NCI-H345 (cell line): Measurements from ENCODE around the gene RRN3.
"Not testable (repeated sequence)": the region's sequence is repeated elsewhere in the genome, so short reads cannot be mapped to it uniquely, and the experiment has no call there.

ENCODE experiments used
- DNase-seq: peaks from one replicate; lab custom pipeline; 2025; lab: John Stamatoyannopoulos, UW

Gene RRN3

DNA sequence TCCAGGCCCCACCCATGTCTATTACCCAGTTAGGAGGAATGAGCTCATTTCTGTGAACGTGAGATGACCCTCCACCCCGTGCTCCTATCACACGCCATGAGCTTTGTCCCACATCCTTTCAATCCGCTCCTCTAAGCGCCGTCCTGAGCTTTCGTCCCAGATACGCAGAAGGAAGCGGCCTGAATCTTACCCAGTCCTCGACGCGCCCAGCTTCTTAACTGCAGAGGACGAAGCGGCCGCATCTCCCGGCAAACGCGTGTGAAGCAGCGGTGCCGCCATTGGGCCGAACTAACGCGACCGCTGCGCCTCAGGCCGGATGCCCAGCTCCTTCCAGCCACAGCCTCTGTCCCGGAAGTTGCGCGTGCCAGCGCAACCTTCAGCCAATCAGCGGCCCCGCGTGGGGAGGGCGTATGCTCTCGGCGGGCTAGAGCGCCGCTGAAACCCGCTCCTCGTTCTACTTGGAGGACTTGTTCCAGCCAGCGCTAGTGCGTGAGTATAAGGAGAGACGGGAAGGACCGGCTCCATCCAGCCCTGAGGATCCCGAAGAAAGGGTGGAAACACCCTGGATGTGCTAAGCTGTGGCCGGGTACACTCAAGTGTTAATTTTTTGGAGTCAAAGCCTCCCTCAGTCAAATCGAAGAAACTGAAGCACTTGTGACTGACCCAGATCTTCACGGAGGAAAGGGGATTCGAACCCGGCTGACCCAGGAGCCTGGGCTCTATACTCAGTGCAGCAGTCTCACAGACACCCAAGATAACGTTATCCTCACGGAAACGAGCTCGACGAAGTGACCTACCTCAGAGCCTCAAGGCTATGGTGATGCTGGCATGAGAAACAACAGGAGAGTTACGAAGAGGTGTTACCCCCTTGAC, at the start of gene RRN3:
Gene RRN3, minus strand, starts transcription at position 318 of the 873 bp plus-strand sequence. Its CDS starts 39 bp downstream, at position 279.
- DNase-seq: peak; percentile 93

DNA sequence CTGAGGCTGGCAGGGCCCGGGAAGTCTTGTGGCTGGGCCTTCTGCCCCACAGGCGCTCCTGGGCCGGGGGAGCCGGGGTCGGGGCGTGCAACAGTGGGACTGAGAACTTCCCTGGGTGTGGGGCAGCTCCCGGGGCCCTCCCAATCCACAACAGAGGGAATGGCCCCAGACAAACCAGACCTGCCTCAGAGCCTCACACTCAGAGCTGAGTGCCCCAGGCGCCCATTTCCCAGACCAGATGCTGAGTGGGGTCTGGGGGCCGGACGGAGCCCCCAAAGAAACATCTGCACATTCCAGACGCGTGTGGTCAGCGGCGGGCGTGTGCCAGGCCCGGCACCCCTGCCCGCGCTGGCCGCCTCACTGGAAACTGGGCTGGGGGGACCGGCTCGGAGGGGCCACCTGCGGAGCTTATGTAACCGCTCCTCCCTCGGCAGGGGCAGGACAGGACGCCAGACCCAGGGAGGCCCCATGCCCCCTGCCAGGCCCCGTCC, 49.6 kb upstream of the RRN3 start:
- DNase-seq: not testable (repeated sequence)

DNA sequence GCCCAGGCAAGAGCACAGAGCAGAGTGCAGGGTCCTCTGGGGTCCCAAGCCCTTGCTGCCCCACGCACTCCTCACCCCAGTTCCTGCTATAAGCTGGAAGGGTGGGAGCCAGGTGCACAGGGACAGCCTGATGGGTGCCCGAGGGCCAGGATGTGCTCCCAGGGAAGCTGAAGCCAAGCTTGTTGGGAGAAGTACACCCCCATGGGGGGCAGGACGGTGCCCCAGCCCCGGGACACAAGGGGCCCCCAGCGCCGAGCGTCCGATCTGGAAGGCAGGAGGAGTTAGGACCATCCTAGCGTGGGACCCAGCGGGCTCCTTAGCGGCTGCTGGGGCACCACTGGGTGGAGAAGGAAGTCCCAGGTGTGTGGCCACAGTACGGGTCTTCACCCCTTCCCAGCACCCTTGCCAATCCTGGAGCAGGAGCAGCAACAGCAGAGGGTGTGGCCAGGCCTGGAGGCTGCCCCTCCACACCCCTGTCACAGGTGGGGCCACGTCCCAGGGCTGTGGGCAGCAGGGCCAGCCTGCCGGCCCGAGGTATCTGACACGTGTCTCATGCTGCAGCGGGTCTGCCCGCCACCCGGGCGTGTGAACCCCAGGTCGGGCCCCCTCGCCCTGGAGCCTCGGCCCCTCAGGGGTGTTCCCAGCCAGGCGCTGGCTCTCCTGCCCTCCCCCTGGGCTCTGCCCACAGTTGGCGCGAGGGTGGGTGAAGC, 49.0 kb upstream of the RRN3 start:
- not testable (repeated sequence) for DNase-seq

DNA sequence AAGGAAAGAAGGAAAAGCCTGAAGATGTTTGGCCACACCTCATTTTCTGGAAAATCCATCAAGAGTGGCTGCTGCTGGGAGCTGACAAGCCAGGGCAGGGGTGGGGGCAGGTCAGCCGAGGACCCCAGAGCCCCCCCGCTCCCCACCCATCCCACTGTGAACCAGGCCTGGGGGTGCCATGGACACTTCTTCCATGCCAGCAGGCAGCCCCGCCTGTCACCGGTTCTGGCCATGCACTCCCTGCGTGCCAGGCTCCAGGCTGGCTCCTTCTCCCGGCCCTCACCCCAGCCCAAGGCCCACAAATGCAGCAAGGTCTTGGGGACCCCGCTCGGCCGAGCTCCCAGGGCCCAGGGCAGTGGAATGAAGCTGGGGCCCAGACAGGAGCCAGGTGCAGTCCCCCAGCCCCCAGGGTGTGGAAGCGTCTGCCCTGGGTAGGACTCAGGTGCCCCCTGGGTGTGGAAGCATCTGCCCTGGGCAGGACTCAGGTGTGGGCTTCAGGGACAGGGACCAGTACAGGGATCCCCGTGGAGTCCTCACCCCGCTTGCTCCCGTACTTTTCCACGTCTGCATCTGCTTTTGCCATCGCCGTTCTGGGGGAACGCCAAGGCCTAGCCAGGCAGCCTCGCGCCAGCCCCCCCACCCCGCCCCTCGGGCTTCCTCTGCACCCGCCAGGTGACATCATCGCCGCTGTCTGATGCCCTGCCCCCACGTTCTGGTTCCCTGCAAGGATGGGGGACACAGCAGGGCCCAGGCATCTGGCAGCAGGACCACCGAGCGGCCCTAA, 48.2 kb upstream of the RRN3 start:
- DNase-seq: not testable (repeated sequence)

GRCh38 chr16:15141586-15141985, 47.5 kb upstream of the RRN3 start:
- DNase-seq: no peak

DNA sequence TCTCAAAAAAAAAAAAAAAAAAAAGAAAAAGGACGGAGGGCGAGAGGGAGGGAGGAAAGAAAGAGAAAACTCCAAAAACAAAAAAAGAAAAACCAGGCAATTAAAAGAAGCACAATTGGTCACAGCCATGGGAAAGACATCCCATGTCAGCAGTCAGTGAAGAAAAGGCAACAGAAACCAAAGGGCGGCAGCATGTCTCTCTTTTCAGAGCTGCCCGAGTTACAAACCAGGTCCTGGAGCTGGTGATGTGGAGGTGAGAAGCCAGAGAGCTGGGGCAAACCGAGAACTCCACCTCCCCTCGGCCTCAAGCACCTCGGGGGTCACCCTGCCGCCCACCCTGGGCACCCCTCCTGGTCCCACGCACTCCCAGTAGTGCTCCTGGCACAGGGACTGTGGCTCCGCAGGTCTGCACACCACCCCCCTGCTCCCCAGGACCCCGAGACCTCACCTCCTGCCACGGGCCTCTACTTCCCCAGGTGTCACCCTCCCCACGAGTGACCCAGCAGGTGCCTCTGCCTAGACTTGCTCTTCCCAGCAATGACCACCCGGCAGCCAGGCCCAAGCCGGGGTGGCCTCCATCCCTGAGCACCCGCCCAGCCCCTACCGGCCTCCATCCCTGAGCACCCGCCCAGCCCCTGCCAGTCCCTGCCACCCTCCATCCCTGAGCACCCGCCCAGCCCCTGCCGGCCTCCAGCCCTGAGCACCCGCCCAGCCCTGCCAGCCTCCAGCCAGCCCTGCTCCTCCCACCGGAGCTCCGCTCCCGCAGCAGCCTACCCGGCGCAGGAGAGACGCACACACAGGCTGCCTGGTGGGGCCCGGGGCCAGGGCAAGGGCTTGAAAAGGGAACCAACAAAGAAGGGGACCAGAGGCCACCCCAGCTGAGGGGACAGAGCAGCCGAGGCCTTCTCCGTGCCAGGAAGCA, 46.6 kb upstream of the RRN3 start:
- not testable (repeated sequence) for DNase-seq

GRCh38 chr16:15137514-15137913, 43.4 kb upstream of the RRN3 start:
- not testable (repeated sequence) for DNase-seq

- DNase-seq: not testable (repeated sequence)
Measured at GRCh38 chr16:15135483-15136360, 41.6 kb upstream of the RRN3 start.

- DNase-seq: not testable (repeated sequence)
Measured at GRCh38 chr16:15134752-15135482, 40.8 kb upstream of the RRN3 start.

DNA sequence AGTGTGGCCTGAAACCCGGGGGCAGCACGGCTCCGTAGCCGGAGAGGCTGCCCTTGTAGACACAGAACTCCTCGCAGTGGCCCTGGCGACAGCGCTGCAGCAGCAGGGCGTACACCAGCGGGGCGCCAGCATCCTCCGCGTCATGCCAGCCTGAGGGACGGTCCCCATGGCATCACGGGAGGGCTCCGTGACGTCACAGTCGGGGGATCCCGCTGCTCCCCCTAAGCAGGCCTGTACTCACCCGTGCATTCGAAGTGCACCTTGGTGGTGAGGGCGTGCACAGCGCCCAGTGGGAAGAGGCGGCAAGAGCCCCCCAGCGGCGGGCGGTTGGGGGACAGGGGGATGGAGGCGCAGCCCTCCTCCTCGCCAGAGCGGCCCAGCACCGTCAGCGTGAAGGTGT, 39.5 kb upstream of the RRN3 start:
- not testable (repeated sequence) for DNase-seq

DNA sequence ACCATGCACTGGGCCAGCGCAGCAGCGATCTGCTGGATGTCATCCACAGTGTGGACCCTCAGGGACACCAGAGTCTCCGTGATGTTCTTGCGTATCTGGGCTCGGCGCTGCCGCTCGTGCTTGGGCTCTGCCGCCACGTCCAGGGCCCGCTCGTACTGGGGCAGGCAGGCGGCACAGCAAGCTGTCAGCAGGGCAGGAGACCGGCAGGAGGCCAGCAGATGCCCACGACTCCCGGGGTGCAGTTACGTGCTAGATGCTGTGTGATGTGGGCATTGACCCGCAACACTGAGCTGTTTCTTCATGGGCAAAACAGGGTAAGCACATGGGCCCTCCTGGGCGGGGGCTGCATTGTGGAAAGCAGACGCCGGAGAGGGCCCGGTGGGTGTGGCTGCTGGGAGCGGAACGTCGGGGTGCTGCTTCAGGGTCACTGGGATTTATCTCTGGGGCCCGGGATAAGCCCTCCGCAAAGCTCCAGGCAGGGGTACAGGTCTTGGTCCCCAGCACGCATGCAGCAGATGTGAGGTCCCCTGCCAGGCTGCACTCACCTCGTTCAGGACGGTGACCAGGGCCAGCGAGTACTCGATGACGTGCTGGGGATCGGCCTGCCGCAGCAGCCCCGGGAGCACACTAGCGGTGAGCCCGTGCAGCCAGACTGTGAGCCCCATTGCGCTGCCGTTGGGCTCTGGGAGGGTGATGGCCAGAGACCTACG, 38.8 kb upstream of the RRN3 start:
- not testable (repeated sequence) for DNase-seq

DNA sequence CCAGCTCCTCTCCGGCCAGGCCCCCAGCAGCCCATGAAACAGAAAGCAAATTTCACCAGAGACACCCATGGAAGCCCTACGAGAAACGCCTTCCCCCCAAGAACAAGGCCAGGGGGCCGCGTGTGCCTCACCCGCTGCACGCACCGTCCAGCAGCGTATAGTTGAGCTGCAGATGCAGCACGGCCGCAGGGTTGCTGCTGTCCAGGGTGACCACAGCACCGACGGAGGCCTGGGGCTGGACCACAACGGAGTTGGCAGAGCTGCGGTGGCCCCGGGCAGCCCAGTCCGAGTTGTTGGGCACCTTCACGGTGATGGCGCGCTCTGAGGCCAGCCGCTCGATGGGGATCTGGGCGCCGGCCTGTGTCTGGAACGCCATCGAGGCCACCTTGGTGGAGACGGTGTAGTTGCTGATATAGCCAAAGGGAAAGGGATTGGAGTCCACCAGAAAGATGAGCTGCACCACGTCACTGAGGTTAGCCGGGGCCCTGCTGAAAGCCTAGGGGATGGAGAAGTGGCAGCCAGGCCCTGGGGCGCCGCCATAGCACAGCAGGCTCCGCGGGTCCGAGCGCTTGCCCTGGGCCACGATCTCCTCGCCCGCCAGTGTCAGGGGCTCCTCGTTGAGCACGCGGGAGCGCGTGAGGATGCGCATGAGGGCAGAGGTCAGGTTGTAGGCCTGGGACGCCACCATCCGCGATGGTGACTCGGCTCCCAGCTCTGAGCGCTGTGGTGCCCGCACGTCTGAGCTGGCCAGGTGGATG, 37.0 kb upstream of the RRN3 start:
- DNase-seq: not testable (repeated sequence)

- not testable (repeated sequence) for DNase-seq
Measured at GRCh38 chr16:15130256-15130932, 36.3 kb upstream of the RRN3 start.

GRCh38 chr16:15127641-15128425, 33.8 kb upstream of the RRN3 start:
- not testable (repeated sequence) for DNase-seq

DNA sequence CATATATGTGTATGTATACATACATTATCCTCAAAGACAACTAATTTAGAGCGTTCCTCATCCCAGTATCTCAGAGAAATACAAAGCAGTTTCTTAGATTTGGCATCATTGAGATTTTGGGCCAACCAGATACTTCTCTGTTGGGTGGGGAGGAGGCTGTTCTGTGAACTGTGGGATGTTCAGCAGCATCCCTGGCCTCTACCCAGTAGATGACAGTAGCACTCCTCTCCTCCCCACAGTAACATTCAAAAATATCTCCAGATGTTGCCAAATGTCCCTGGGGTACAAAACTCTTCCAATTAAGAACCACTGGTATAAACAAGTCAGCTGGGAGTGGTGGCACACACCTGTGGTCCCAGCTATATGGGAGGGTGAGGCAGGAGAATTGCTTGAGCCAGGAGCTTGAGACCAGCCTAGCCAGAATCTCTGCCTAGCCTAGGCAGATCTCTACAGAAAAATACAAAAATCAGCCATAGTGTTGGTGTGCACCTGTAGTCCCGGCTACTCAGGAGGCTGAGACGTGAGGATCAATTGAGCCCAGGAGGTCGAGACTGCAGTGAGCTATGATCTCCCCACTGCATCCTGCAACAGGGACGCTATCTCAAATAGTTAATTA, 6.4 kb upstream of the RRN3 start:
- DNase-seq: not testable (repeated sequence)

GRCh38 chr16:15099366-15099909, 5.4 kb upstream of the RRN3 start:
- DNase-seq: not testable (repeated sequence)
